Stimulated activated CD4-positive, alpha-beta T cell treated with anti-CD3 and anti-CD28 coated beads, Interleukin-4, amount 100 ng/mL, for 48 hours (primary cell): Measurements from ENCODE around the gene EPB41L1.
A peak's percentile ranks its signal among the peaks of the same experiment; 100 is the strongest.
"Not testable (repeated sequence)": the region's sequence is repeated elsewhere in the genome, so short reads cannot be mapped to it uniquely, and the experiment has no call there.

Experiments used
- DNase-seq, 2 donors: peaks; one replicate each; pipeline ENCODE4 v3.0.0-alpha.2; 2020; ENCODE audit warnings: low read depth in 2 of 2

The EPB41L1 gene

DNA sequence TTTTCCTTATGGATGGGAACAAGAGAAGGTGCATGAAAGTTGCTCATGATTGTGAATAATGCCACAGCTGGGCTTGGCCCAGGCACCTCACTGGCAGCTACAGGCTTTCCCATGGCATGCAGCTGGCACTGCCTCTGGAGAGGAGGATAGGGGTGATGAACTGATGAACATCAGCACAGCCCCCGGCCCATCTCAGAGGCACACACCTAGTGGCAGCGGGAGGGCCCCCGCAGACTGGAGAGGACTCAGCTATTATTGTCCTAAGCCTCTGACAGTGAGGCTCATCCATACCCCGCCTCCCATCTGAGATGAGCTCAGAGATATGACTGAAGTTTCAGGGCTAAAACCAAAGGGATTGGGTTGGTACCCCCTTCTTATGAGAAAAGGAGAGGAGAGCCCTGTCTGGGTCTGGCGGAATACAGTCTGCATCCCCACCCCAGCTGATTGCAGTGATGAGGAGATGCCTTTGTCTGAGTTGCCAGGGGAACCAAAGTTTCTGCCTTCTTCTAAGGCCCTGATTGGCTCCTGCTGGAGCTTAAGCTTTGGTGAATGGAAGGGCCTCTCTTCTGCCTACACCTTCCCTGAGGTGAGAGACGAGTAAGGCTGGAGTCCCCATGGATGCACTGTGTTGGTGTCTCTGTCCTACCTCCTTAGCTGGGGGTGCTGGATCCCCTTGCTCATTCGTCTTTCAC, 27.6 kb upstream of the EPB41L1 start:
- DNase-seq = no peak

DNA sequence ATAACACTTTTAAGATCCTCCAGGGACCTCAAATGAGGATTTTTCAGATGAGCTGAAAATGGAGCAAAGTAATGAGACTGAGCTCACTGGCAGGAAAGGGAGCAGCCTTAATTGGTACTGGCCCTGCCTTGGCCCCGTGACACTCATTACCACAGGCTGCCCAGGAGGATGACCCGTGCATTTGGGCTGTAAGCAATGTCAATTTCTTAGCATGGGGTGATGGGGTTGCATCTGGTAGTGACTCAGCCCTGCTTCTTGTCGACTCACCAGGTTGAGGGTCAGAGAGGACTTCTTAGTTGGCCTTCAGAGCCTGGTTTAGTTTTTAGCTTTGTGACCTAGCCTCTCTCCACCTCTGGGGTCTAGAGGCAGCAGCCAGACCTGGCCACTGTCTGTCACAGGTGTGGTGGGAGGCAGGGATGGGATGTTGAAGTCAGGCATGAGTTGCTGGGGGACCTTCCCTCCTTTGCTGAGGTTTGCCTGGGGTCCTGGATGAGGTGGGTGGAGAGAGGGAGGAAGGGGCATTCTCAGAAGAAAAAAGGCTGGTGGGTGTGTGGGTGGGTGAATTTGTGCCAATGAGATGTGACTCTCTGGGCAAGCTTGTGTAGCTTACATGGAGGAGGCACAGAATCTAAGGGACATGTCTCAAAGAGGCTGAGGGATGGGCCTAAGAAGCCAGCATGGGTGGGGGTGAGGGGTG, 25.9 kb upstream of the EPB41L1 start:
- no peak for DNase-seq

DNA sequence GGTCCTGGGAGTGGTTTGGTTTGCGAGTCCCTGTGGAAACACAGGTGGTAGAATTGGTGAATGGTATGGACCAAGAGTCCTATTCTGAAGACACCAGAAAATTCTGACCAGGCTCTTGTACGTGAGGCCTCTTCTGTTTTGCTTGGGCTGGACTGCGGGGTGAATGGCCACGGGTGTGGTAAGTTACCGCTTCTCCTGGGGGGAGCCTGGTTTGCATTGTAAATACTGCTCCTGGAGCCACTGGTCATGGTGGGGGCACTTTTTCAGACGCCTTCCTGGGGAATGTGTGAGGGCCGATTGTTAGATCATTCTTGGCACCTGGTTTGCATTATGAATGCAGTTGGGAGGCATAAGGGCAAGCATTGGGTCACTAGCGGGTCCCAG, 25.4 kb upstream of the EPB41L1 start:
- no peak for DNase-seq

DNA sequence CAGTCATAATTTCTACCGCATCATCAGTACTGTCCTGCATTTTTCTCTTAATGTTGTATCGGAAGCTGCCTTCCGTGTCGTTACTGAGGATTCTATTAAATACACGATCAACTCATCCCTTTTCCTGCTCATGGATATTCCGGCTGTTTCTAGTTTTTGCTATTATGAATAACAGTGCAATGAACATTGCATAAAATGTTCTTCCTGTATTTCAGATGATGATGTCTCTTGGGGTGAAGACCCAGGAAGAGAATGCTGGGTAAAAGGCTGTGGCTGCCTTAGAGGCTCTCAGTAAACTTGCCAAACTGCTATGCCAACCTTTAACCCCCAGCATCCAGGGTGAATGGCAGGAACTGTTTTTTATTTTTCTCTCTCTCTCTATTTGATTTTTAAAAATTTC, 24.1 kb upstream of the EPB41L1 start:
- DNase-seq = no peak

DNA sequence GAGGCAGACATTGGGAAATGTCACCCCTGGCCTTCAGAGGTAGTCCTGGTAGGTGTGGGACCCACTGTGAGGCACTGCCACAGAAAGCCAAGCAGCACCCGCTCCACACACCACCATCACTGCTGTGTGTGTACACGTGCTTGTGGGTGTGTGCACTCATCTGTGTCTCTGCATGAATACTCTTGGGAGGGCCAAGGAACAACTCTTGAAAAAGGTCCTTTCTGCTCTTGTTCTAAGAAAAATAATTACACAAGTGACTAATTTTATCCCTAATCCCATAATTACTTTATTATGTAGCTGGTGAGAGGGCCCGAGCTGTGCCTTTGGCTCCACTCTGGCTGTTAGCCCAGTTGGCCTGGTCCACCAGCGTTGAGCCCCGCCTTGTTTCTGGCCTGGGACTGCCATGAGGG, 21.7 kb upstream of the EPB41L1 start:
- DNase-seq = no peak

DNA sequence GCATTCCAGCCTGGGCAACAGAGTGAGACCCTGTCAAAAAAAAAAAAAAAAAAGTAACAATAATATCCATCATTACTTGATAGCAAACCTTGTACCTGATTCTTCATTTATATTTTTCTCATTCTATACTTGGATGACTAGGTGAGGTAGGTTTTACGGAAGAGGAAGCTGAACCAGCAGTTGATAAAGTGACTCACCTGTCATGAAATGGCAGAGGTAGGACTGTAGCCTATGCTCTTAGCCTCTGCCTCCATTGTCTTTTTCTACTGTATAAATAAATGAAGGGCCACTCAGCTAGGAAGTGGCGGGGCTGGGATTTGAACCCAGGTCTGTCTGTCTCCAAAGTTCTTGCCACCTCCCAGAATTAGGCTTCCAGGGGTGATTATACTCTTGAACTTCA, 20.7 kb upstream of the EPB41L1 start:
- no peak for DNase-seq

DNA sequence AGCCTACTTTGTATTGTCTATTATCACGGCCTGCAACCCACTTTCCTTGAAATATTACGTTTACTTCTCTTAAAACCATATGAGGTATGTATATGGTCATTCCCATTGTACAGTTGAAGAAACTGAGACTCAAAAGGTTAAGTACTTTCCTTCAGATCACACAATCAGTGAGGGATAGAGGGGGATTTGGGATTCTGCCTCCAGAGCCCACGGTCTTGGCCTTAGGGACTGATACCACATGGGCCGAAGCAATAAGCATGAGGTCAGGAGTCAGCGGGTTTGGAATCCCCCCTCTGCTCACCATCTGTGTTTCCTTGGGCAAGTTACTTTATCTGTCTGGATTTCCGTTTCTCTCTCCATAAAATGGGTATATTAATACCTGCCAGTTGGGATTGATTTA, 19.4 kb upstream of the EPB41L1 start:
- no peak for DNase-seq

DNA sequence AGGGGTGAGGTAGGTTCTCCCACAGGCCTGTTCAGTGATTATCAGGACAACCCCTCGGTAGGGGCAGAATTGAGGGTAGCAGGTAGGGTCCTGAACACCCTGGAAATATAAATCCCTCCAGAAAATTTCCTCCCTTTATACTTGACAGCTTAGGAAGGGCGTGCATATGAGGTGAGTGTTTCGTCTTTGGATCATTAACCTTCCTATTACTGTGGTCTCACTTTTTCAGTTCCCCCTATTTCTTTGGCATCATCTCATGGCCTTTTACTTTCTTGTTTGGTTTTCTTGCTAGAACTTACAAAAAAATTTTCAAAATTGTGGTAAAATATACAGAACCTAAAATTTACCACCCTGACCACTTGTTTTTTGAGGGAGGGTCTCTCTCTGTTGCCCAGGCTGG, 18.7 kb upstream of the EPB41L1 start:
- no peak for DNase-seq

DNA sequence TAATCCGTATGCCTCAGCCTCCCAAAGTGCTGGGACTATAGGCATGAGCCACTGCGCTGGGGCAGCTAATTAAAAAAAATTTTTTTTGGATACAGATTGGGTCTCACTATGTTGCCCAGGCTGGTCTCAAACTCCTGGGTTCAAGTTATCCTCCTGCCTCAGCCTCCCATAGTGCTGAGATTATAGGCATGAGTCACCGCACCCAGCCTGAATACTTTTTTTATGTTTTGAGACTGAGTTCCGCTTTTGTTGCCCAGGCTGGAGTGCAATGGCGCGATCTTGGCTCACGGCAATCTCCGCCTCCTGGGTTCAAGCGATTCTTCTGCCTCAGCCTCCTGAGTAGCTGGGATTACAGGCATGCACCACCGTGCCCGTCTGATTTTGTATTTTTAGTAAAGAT, 17.2 kb upstream of the EPB41L1 start:
- DNase-seq = not testable (repeated sequence)

DNA sequence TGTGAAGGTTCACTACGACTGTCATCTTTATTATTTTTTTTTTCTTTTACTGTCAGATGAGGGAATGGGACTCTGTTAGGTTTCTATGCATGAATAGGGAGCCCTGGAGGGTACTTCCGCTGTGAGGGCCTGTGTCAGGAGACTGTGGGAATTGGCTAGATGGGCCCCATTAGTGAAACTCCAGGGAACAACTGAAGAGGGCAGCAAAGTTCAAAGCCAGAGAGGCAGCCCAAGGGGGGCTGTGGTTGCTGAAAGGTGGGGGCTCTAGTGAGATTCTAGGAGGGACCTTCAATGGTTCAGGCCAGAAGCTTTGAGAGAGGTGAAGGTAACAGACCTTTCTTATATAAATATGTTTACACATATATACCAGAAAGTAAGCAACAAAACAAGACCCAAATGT, 13.2 kb upstream of the EPB41L1 start:
- DNase-seq = no peak

DNA sequence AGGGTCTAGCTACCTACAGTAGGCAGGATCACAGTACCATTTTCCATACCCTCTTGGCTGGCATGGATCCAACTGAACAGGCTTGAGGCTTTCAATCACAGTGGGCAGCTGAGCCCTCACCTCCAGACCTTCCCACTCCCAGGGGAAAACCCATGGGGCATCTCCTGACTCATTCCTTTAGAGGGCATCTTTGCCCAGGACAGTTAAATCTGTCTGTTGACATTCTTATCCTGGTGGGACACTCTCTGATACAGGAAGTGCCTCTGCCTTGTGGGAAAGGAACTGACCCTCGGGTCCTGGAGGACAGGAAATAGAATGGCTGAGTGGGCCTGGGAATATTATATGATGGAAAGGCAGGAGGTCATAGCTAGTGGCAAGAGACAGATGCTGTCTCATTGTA, 10.2 kb upstream of the EPB41L1 start:
- no peak for DNase-seq

DNA sequence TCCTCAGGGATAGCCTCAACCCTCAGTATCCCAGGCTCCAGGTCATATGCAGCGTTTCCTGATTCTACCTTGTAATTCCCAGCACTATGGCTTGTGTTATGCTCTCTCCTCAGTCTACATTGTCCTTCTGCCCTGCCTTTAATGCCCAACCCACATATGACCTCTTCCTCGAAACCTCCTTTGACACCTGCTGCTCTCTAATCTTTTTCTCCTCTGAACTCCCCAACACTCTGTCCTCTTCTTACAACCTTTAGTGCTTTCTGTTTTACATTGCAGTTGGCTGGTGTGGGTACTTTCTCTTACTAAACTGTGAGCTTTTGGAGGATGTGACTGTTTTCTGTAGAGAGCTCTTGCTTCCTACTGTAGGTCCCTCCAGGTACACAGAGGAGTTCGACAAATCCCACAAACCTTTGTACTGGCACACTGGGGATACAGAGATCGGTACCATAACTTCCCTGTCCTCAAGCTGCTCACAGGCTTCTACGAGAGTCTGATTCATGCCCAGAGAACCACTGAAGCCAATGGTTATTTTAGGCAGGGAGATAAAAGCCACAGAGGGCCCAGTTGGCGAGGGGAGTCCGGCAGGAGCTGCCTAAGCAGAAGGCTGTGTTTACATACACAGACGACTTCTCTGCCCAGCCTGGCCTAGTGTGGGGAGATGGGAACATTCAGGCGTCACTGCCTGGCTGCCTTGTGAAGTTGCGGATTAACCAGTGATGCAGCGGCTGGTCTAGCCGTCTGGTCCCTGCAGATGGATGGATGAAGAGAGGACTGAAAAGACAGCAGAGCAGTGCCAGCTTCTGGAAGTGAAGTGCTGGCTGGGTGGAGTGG, 8.4 kb upstream of the EPB41L1 start:
- DNase-seq = no peak

DNA sequence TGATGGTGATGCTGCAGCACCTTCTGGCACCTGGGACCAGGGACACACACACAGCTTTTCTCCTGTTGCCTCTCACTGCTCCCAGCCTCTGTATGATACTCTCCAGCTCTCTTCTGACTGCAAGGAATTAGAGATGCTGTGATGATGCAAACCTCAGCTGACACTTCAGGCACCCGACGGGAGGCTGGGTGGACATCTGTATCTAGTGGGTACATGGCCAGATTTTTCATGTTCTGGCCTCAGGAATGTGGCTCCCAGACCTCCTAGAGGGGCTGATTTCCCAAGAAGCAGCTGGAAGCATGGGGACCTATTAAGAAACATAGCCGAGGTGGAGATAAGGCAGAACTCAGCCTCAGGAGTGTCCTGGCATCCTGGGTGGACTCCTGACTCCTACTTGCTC, 6.8 kb upstream of the EPB41L1 start:
- no peak for DNase-seq

DNA sequence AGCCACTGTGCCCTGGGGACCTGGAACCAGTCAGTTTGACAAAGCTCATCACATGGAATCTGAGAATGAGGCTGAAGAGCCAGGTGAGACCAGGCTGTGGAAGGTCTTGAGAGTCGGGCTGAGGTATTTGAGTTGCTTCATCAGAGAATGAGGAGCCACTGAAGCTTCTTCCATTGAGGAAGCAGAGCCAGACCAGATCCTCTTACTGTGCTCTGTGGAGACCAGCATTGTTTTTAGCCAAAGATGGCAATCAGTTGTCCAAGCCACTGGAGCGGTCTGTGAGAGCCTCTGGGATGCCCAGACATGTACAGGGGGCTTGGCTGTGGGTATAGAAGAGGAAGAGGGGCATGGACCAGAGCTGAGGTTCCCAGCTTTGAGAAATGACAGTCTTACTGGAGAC, 6.1 kb upstream of the EPB41L1 start:
- DNase-seq = no peak

DNA sequence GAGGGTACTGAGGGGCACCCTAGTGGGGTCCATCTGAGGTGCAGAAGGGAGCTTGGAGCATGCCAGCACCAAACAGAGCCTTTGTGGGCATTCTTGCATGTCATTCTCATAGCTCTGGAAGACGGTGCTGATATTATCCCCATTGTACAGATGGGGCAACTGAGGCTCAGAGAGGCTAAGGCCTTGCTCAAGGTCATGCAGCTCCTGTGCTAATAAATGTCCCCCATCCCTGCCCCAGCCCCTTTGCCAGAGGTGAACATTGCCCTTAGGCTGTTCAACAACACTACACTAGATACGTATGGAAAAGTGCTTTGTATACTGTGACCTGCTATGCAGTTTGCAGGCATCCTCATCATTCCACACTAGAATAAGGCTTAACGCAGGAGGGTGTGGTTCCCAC, 5.5 kb upstream of the EPB41L1 start:
- no peak for DNase-seq

DNA sequence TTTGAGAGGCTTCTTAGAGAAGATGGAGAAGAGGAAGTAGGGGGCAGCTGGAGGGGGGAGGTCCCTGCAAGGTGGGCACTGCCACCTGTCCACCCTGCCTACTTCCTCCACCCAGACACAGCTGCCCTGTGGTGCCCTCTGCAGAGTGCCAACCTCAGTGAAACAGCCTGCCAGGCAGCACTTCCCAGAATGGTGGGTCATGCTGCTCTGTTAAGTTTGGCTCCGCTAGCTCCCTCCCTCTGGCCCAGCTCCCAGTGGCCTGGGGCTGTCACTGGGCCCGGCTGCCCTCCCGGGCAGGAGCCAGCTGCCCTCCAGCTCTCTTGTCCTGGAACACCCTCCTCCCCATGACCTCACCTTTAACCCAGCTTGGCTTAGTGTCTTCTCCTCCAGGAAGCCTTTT, 5.1 kb upstream of the EPB41L1 start:
- DNase-seq = no peak

DNA sequence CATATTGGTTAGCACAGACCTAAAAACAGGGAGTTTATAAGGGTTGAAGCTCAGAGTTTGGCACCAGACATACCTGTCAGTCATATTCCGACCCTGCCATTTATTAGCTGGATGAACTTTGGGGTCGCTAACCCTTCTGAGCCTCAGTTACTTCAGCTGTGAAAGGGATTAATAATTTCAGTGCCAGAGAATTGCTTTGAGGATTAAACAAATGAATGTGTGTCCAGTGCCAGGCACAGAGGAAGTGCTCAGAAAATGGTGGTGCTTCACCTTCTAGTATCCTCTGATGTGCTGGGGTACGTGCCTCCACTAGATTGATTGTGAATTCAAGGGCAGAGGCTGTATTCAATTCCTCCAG, 4.1 kb upstream of the EPB41L1 start:
- DNase-seq = no peak

DNA sequence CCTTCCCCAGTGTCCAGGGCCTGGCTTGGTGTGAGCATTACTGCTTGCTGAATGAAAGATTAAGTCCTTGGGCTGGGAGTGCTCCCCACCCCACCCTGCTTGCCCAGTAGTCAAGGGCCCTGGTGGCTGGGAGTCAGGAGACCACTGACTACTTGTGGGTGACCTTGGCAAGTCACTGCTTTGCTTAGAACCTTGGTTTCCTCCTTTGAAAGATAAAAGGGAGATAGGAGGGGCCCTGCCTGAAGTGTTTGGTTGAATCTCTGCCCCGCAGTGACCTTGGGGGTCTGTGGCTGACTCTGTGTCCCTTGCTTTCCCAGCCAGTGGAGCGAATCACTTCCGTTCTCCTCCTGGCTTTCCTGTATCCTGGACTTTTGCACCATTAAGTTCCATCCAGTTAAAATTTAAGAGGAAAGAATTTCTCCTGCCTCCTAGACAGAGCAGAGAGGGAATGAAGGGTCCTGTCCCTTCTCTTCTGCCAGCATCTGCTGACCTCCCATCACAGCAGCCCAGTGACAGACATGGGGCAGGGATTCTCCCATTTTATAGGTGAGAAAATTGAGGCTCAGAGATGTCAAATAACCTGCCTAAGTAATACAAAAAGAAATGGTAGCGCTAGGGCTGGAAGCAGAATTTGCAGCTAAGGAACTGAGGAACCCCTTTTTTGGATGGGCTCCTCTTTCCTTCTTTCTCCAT, 3.5 kb upstream of the EPB41L1 start:
- DNase-seq = no peak

DNA sequence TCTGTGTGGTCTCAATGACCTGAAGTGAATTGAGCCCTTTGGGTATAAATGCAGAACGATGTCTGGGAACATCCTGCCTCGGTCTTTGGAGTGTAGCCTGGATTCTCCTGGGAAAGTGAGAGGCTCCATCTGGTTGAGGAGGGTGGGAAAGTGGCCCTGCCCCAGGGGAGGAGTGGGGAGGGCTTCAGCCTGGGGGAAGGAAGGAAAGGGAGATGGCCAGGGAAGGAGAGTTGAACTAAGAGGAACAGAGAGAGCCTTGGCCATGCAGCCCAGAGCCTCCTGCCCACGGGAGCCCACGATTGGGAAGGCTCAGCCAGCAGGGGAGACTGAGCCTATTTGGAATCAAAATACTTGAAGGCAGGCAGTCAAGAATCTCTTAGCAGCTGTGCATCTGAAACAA, 2.3 kb upstream of the EPB41L1 start:
- no peak for DNase-seq

DNA sequence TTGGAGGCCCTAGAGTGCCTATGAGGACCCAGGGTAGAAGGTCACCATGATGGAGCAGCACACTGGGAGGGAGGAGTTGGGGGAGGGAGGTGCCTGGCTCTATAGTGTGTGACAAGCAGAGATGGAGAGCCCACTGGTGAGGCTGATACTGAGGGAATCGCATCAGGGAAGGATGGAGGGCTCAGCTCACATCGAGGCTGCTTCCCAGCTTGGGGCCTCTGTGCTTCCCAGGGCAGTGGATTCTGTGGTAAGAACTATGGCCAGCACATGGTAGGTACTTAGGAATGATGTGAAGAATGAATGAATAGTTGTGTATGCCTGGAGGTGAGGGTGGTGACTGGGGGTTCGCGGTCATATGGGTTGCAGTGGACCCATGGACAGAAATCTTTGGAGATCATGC, 1.3 kb upstream of the EPB41L1 start:
- DNase-seq = no peak

DNA sequence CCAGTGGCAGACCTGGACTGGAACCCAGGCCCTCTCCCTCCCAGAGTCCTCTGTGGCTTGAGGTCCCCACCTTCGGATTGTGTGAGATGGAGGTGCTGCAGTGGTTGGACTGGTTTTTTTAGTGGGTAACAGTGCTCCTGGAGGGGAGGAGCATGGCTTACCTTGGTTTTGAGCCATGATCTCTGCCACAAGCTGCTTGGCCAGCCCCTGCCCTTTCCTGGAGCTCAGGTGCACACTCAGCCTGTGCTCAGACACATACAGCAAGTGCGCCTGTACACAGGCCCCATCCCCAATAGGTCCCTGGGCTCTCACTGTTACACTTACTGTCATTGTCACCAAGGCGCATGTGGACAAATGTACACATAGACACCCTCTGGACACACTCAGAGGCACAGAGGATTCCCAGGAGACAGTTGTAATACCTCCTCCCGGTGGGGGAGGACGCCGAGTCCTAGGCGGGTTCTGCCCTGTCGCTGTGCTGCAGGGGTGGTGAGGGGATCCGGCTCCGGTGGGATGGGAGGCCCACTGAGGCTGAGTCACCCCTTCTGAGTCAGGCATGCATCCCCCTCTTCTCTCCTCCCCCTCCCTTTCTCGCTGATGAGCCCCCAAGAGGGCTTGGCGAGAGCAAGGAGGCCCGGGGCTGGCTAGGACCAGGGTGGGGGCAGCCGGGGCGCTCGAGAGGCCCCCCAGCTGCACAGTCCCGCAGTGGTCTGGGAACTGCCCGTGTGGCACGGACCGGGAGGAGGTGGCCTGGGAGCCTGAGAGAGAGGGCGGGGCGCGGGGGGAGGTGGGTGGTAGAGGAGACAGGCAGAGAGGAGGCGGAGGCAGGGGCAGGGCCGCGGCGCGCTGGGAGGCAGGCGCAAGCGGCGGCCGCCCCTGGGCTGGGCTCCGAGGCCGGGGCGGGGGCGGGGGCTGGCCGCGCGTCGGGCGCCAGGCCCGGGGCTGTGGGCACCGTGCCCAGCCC, 522 bp upstream of the EPB41L1 start:
- DNase-seq = peak in 1 of 2 donors; percentile 32
